GM12878 (cell line): ENCODE data around the gene COASY. TPM values are rescaled to one million over a fixed set of nuclear protein-coding genes. Genes with fewer than 3 reads are reported as not detected.

Source experiments
- EED ChIP-seq: sonication (generic); IDR thresholded peaks from 2 replicates; pipeline ENCODE4 v1.6.1; 2016; ENCODE audit warnings: antibody characterized with exemption, low read depth
- IRF4 ChIP-seq: IDR thresholded peaks from 2 replicates; pipeline ENCODE4 v1.6.1; 2011; ENCODE audit warnings: low read depth, low read length
- MEF2A ChIP-seq: IDR thresholded peaks from 2 replicates; pipeline ENCODE4 v1.6.1; 2011; ENCODE audit warnings: low read depth, mild to moderate bottlenecking, low read length, moderate library complexity; ENCODE audit not compliant: insufficient read depth
- SMC3 ChIP-seq: IDR thresholded peaks from 2 replicates; pipeline ENCODE4 v1.6.1; 2011; ENCODE audit warnings: low read length, improper control_type of control experiment, borderline replicate concordance
- SREBF2 ChIP-seq: IDR thresholded peaks from 2 replicates; pipeline ENCODE4 v1.6.1; 2012; ENCODE audit warnings: mild to moderate bottlenecking, low read length
- TBL1XR1 ChIP-seq: IDR thresholded peaks from 2 replicates; pipeline ENCODE4 v1.6.1; 2012; ENCODE audit warnings: low read depth, low read length, improper control_type of control experiment
- YBX1 ChIP-seq: fragments of 450-650 bp; IDR thresholded peaks from 2 replicates; pipeline ENCODE4 v1.6.1; 2016; ENCODE audit warnings: antibody characterized with exemption
- ZNF217 ChIP-seq: fragments of 450-650 bp; IDR thresholded peaks from 2 replicates; pipeline ENCODE4 v1.6.1; 2017; ENCODE audit warnings: antibody characterized with exemption, mild to moderate bottlenecking
- polyA plus RNA-seq, 11 experiments: library from polyadenylated mRNA; depleted of rRNA in 4 of 11; unstranded in 6 of 11; stranded (reverse) in 5 of 11; fragments of >200 nt; fragmentation: Nextera tagmentation in 4 of 11; fragmentation: Illumina TruSeq in 1 of 11; extraction: Ambion mirVana in 4 of 11; extraction: Trizol in 1 of 11; gene quantifications; 1 replicate in 1 of 11; 2 replicates in 10 of 11; pipeline versions ENCODE4 v1.2.1 to v1.2.3, GENCODE V29; 2011 to 2016; ENCODE audit warnings: inconsistent platforms in 2 of 11, missing spikeins in 2 of 11, low read depth in 1 of 11
- total RNA-seq, 4 experiments: library from RNA; depleted of rRNA in 3 of 4; stranded (reverse); fragments of >200 nt in 3 of 4; fragmentation: Illumina TruSeq in 1 of 4; extraction: Trizol in 1 of 4; gene quantifications; 2 replicates each; pipeline versions ENCODE4 v1.2.1 to v1.2.3, GENCODE V29; 2013 to 2021
- TF ChIP-seq, protein P1 (sequence below): fragments of 150-350 bp; IDR thresholded peaks from 2 replicates; pipeline ENCODE4 v1.6.1; 2014; ENCODE audit warnings: mild to moderate bottlenecking, low read depth, low read length
- TF ChIP-seq, protein P2 (sequence below): IDR thresholded peaks from 2 replicates; pipeline ENCODE4 v1.6.1; 2012; ENCODE audit warnings: mild to moderate bottlenecking, low read depth, low read length
- TF ChIP-seq, protein P3 (sequence below): IDR thresholded peaks from 2 replicates; pipeline ENCODE4 v1.6.1; 2011; ENCODE audit warnings: borderline replicate concordance, low read depth, mild to moderate bottlenecking, moderate library complexity, low read length; ENCODE audit not compliant: insufficient read depth, poor library complexity, severe bottlenecking
- TF ChIP-seq, protein P4 (sequence below): fragments of 450-650 bp; IDR thresholded peaks from 2 replicates; pipeline ENCODE4 v1.6.1; 2017; ENCODE audit warnings: mild to moderate bottlenecking
- TF ChIP-seq, protein P5 (sequence below): fragments of 450-650 bp; IDR thresholded peaks from 2 replicates; pipeline ENCODE4 v1.6.1; 2018; ENCODE audit warnings: borderline replicate concordance, mild to moderate bottlenecking; ENCODE audit not compliant: partially characterized antibody
- TF ChIP-seq, protein P6 (sequence below): fragments of 450-650 bp; IDR thresholded peaks from 2 replicates; pipeline ENCODE4 v1.6.1; 2017; ENCODE audit warnings: mild to moderate bottlenecking, moderate library complexity

The COASY gene
- total and polyA plus RNA-seq, 10 of the 15 experiments (the other 5 are each of a cell fraction or from before 2014, with no cell fraction given): 18.6 to 93.9 (median 43.2) TPM

DNA sequence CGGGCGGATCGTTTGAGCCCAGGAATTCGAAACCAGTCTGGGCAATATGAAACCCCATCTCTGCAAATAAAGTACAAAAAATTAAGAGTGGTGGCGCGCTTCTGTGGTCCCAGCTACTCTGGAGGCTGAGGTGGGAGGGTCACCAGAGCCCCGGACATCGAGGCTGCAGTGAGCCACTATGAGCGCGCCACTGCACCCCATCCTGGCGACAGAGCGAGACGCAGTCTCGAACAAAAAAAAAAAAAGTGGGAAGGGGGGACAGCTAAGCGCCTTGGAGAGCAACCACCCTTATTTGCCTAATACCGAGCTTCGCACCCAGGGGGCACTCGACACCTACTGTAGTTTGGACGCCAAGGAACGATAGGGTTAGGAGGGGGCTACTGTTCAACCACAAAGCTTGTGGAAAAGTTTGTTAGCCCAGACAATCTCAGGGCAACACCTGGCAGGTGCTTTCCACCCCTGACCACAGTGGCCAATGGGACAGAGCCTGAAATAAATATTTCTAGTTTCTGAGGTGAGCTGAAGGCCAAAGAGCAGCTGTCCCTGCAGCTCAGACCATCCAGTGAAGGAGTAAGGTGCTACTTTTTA is 16.4 kb downstream of the COASY start (continued):
- TF ChIP-seq EED (peak; percentile 92), MEF2A (peak; percentile 92), SREBF2 (no peak), IRF4 (0 out of 2 replicates have a peak, but pooled peaks have one; percentile 56), ZNF217 (no peak), YBX1 (no peak), TBL1XR1 (no peak), SMC3 (peak; percentile 83)
- TF ChIP-seq, protein P1, sequence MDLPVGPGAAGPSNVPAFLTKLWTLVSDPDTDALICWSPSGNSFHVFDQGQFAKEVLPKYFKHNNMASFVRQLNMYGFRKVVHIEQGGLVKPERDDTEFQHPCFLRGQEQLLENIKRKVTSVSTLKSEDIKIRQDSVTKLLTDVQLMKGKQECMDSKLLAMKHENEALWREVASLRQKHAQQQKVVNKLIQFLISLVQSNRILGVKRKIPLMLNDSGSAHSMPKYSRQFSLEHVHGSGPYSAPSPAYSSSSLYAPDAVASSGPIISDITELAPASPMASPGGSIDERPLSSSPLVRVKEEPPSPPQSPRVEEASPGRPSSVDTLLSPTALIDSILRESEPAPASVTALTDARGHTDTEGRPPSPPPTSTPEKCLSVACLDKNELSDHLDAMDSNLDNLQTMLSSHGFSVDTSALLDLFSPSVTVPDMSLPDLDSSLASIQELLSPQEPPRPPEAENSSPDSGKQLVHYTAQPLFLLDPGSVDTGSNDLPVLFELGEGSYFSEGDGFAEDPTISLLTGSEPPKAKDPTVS: no peak
- TF ChIP-seq, protein P2, sequence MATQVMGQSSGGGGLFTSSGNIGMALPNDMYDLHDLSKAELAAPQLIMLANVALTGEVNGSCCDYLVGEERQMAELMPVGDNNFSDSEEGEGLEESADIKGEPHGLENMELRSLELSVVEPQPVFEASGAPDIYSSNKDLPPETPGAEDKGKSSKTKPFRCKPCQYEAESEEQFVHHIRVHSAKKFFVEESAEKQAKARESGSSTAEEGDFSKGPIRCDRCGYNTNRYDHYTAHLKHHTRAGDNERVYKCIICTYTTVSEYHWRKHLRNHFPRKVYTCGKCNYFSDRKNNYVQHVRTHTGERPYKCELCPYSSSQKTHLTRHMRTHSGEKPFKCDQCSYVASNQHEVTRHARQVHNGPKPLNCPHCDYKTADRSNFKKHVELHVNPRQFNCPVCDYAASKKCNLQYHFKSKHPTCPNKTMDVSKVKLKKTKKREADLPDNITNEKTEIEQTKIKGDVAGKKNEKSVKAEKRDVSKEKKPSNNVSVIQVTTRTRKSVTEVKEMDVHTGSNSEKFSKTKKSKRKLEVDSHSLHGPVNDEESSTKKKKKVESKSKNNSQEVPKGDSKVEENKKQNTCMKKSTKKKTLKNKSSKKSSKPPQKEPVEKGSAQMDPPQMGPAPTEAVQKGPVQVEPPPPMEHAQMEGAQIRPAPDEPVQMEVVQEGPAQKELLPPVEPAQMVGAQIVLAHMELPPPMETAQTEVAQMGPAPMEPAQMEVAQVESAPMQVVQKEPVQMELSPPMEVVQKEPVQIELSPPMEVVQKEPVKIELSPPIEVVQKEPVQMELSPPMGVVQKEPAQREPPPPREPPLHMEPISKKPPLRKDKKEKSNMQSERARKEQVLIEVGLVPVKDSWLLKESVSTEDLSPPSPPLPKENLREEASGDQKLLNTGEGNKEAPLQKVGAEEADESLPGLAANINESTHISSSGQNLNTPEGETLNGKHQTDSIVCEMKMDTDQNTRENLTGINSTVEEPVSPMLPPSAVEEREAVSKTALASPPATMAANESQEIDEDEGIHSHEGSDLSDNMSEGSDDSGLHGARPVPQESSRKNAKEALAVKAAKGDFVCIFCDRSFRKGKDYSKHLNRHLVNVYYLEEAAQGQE: no peak
- TF ChIP-seq, protein P3, sequence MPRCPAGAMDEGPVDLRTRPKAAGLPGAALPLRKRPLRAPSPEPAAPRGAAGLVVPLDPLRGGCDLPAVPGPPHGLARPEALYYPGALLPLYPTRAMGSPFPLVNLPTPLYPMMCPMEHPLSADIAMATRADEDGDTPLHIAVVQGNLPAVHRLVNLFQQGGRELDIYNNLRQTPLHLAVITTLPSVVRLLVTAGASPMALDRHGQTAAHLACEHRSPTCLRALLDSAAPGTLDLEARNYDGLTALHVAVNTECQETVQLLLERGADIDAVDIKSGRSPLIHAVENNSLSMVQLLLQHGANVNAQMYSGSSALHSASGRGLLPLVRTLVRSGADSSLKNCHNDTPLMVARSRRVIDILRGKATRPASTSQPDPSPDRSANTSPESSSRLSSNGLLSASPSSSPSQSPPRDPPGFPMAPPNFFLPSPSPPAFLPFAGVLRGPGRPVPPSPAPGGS: peak; percentile 46
- TF ChIP-seq, protein P4, sequence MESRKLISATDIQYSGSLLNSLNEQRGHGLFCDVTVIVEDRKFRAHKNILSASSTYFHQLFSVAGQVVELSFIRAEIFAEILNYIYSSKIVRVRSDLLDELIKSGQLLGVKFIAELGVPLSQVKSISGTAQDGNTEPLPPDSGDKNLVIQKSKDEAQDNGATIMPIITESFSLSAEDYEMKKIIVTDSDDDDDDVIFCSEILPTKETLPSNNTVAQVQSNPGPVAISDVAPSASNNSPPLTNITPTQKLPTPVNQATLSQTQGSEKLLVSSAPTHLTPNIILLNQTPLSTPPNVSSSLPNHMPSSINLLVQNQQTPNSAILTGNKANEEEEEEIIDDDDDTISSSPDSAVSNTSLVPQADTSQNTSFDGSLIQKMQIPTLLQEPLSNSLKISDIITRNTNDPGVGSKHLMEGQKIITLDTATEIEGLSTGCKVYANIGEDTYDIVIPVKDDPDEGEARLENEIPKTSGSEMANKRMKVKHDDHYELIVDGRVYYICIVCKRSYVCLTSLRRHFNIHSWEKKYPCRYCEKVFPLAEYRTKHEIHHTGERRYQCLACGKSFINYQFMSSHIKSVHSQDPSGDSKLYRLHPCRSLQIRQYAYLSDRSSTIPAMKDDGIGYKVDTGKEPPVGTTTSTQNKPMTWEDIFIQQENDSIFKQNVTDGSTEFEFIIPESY: no peak
- TF ChIP-seq, protein P5, sequence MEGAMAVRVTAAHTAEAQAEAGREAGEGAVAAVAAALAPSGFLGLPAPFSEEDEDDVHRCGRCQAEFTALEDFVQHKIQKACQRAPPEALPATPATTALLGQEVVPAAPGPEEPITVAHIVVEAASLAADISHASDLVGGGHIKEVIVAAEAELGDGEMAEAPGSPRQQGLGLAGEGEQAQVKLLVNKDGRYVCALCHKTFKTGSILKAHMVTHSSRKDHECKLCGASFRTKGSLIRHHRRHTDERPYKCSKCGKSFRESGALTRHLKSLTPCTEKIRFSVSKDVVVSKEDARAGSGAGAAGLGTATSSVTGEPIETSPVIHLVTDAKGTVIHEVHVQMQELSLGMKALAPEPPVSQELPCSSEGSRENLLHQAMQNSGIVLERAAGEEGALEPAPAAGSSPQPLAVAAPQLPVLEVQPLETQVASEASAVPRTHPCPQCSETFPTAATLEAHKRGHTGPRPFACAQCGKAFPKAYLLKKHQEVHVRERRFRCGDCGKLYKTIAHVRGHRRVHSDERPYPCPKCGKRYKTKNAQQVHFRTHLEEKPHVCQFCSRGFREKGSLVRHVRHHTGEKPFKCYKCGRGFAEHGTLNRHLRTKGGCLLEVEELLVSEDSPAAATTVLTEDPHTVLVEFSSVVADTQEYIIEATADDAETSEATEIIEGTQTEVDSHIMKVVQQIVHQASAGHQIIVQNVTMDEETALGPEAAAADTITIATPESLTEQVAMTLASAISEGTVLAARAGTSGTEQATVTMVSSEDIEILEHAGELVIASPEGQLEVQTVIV: no peak
- TF ChIP-seq, protein P6, sequence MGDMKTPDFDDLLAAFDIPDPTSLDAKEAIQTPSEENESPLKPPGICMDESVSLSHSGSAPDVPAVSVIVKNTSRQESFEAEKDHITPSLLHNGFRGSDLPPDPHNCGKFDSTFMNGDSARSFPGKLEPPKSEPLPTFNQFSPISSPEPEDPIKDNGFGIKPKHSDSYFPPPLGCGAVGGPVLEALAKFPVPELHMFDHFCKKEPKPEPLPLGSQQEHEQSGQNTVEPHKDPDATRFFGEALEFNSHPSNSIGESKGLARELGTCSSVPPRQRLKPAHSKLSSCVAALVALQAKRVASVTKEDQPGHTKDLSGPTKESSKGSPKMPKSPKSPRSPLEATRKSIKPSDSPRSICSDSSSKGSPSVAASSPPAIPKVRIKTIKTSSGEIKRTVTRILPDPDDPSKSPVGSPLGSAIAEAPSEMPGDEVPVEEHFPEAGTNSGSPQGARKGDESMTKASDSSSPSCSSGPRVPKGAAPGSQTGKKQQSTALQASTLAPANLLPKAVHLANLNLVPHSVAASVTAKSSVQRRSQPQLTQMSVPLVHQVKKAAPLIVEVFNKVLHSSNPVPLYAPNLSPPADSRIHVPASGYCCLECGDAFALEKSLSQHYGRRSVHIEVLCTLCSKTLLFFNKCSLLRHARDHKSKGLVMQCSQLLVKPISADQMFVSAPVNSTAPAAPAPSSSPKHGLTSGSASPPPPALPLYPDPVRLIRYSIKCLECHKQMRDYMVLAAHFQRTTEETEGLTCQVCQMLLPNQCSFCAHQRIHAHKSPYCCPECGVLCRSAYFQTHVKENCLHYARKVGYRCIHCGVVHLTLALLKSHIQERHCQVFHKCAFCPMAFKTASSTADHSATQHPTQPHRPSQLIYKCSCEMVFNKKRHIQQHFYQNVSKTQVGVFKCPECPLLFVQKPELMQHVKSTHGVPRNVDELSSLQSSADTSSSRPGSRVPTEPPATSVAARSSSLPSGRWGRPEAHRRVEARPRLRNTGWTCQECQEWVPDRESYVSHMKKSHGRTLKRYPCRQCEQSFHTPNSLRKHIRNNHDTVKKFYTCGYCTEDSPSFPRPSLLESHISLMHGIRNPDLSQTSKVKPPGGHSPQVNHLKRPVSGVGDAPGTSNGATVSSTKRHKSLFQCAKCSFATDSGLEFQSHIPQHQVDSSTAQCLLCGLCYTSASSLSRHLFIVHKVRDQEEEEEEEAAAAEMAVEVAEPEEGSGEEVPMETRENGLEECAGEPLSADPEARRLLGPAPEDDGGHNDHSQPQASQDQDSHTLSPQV: no peak
